ENCODE measurements around the gene ACTR8.
"Not testable (repeated sequence)": the region's sequence is repeated elsewhere in the genome, so short reads cannot be mapped to it uniquely, and the experiment has no call there.

ACTR8 gene

GRCh38 chr3:53881691-53882593 is at the start of gene ACTR8:
Gene ACTR8, minus strand, starts transcription at chr3:53882152. Its CDS starts 51 bp downstream, at chr3:53882101.
- peak; percentile 85 for DNase-seq (ENCODE audit: low spot score)

GRCh38 chr3:53927208-53927872 is 45.4 kb upstream of the ACTR8 start:
- not testable (repeated sequence) for DNase-seq (ENCODE audit: low spot score)

GRCh38 chr3:53921296-53921695 is 39.3 kb upstream of the ACTR8 start:
- DNase-seq (ENCODE audit: low spot score) = peak; percentile 16

- DNase-seq (ENCODE audit: low spot score) = no peak
Measured at GRCh38 chr3:53919741-53920140, 37.8 kb upstream of the ACTR8 start.

GRCh38 chr3:53913401-53913800 is 31.4 kb upstream of the ACTR8 start:
- DNase-seq (ENCODE audit: low spot score) = no peak

GRCh38 chr3:53902711-53903110 is 20.8 kb upstream of the ACTR8 start:
- DNase-seq (ENCODE audit: low spot score) = no peak

- DNase-seq (ENCODE audit: low spot score) = no peak
Measured at GRCh38 chr3:53902067-53902466, 20.1 kb upstream of the ACTR8 start.

GRCh38 chr3:53900666-53901331 is 18.8 kb upstream of the ACTR8 start:
- DNase-seq (ENCODE audit: low spot score) = no peak

GRCh38 chr3:53899750-53900149 is 17.8 kb upstream of the ACTR8 start:
- DNase-seq (ENCODE audit: low spot score) = no peak

- DNase-seq (ENCODE audit: low spot score) = peak; percentile 25
Measured at GRCh38 chr3:53892286-53892637, 10.3 kb upstream of the ACTR8 start.

GRCh38 chr3:53891497-53892285 is 9.7 kb upstream of the ACTR8 start, which contains the start of gene SELENOK:
Gene SELENOK, minus strand, starts transcription at chr3:53891859.
- DNase-seq (ENCODE audit: low spot score) = peak; percentile 99

GRCh38 chr3:53890726-53891475 is 8.9 kb upstream of the ACTR8 start:
- peak; percentile 50 for DNase-seq (ENCODE audit: low spot score)

GRCh38 chr3:53888232-53888631 is 6.3 kb upstream of the ACTR8 start:
- no peak for DNase-seq (ENCODE audit: low spot score)

- no peak for DNase-seq (ENCODE audit: low spot score)
Measured at GRCh38 chr3:53887446-53887845, 5.5 kb upstream of the ACTR8 start.

GRCh38 chr3:53885239-53885638 is 3.3 kb upstream of the ACTR8 start:
- DNase-seq (ENCODE audit: low spot score) = no peak

GRCh38 chr3:53884623-53885022 is 2.7 kb upstream of the ACTR8 start:
- DNase-seq (ENCODE audit: low spot score) = no peak

- no peak for DNase-seq (ENCODE audit: low spot score)
Measured at GRCh38 chr3:53883008-53883407, 1.1 kb upstream of the ACTR8 start.

GRCh38 chr3:53880396-53881345 is 1.3 kb downstream of the ACTR8 start:
- DNase-seq (ENCODE audit: low spot score) = peak; percentile 37

GRCh38 chr3:53865732-53866499 is 16.0 kb downstream of the ACTR8 start:
- DNase-seq (ENCODE audit: low spot score) = no peak

Data from RKO (cell line).